SK-N-SH treated with all-trans-retinoic acid at 6 μM for 48 hours (cell line): ENCODE data around the gene FAM13B.
A peak's percentile ranks its signal among the peaks of the same experiment; 100 is the strongest.

Experiments
- ATAC-seq: fragments of 200-7000 bp; cut with Tn5 transposase; 3 replicates; pipeline ENCODE4 v1.9.1; 2020; ENCODE audit warnings: mild to moderate bottlenecking, moderate library complexity
- ARNTL ChIP-seq: fragments of 450-650 bp; formaldehyde crosslinking; IDR thresholded peaks from 2 replicates; pipeline ENCODE4 v1.5.0; 2020; ENCODE audit warnings: low read depth, mild to moderate bottlenecking, moderate library complexity, borderline replicate concordance
- BACH2 ChIP-seq: fragments of 250-450 bp; sonication (Bioruptor Pico); IDR thresholded peaks from 2 replicates; pipeline ENCODE4 v1.9.0; 2021; ENCODE audit warnings: mild to moderate bottlenecking, borderline replicate concordance
- CREB5 ChIP-seq: fragments of 250-450 bp; sonication (Bioruptor Pico); IDR thresholded peaks from 2 replicates; pipeline ENCODE4 v1.5.1; 2020; ENCODE audit warnings: low read depth, mild to moderate bottlenecking, moderate library complexity
- CSDC2 ChIP-seq: fragments of 250-450 bp; sonication (Bioruptor Pico); IDR thresholded peaks from 2 replicates; pipeline ENCODE4 v1.5.0; 2020; ENCODE audit warnings: mild to moderate bottlenecking, moderate library complexity
- ESRRG ChIP-seq: fragments of 250-450 bp; sonication (Bioruptor Pico); IDR thresholded peaks from 2 replicates; pipeline ENCODE4 v1.6.1; 2021; ENCODE audit warnings: mild to moderate bottlenecking
- GLIS3 ChIP-seq: fragments of 250-450 bp; sonication (Bioruptor Pico); IDR thresholded peaks from 2 replicates; pipeline ENCODE4 v1.5.0; 2020; ENCODE audit warnings: mild to moderate bottlenecking, moderate library complexity
- ISL1 ChIP-seq: fragments of 250-450 bp; sonication (Bioruptor Pico); IDR thresholded peaks from 2 replicates; pipeline ENCODE4 v2.1.2; 2022; ENCODE audit warnings: mild to moderate bottlenecking, moderate library complexity
- OSR1 ChIP-seq: fragments of 250-450 bp; sonication (Bioruptor Pico); IDR thresholded peaks from 2 replicates; pipeline ENCODE4 v1.8.0; 2022; ENCODE audit warnings: moderate library complexity, mild to moderate bottlenecking, inconsistent platforms
- PPARA ChIP-seq: fragments of 250-450 bp; sonication (Bioruptor Pico); IDR thresholded peaks from 2 replicates; pipeline ENCODE4 v1.5.0; 2020; ENCODE audit warnings: mild to moderate bottlenecking, borderline replicate concordance
- RARB ChIP-seq: fragments of 250-450 bp; sonication (Bioruptor Pico); IDR thresholded peaks from 2 replicates; pipeline ENCODE4 v1.8.0; 2021; ENCODE audit warnings: mild to moderate bottlenecking, moderate library complexity
- SNAI2 ChIP-seq: fragments of 250-450 bp; sonication (Bioruptor Pico); IDR thresholded peaks from 2 replicates; pipeline ENCODE4 v1.5.0; 2020; ENCODE audit warnings: mild to moderate bottlenecking, moderate library complexity
- TCF4 ChIP-seq: fragments of 250-450 bp; sonication (Bioruptor Pico); IDR thresholded peaks from 2 replicates; pipeline ENCODE4 v1.8.0; 2021; ENCODE audit warnings: mild to moderate bottlenecking, moderate library complexity, borderline replicate concordance
- TOX ChIP-seq: fragments of 250-450 bp; sonication (Bioruptor Pico); IDR thresholded peaks from 2 replicates; pipeline ENCODE4 v1.8.0; 2021; ENCODE audit warnings: mild to moderate bottlenecking, moderate library complexity, borderline replicate concordance
- TSHZ2 ChIP-seq: fragments of 250-450 bp; sonication (Bioruptor Pico); IDR thresholded peaks from 2 replicates; pipeline ENCODE4 v1.5.0; 2020; ENCODE audit warnings: mild to moderate bottlenecking, moderate library complexity
- ZC3H10 ChIP-seq: fragments of 250-450 bp; sonication (Bioruptor Pico); IDR thresholded peaks from 2 replicates; pipeline ENCODE4 v1.5.1; 2021; ENCODE audit warnings: mild to moderate bottlenecking, moderate library complexity
- ZFP3 ChIP-seq: fragments of 250-450 bp; sonication (Bioruptor Pico); IDR thresholded peaks from 2 replicates; pipeline ENCODE4 v1.5.0; 2020; ENCODE audit warnings: mild to moderate bottlenecking, moderate library complexity
- ZFP30 ChIP-seq: fragments of 450-650 bp; formaldehyde crosslinking; IDR thresholded peaks from 2 replicates; pipeline ENCODE4 v1.5.0; 2022; ENCODE audit warnings: mild to moderate bottlenecking, moderate library complexity
- ZNF565 ChIP-seq: fragments of 450-650 bp; formaldehyde crosslinking; conservative IDR thresholded peaks from 2 replicates; pipeline ENCODE4 v1.5.0; 2020; ENCODE audit warnings: low read depth, mild to moderate bottlenecking, moderate library complexity
- ZNF70 ChIP-seq: fragments of 450-650 bp; formaldehyde crosslinking; IDR thresholded peaks from 2 replicates; pipeline ENCODE4 v1.5.0; 2020; ENCODE audit warnings: mild to moderate bottlenecking, moderate library complexity
- ZNF8 ChIP-seq: fragments of 450-650 bp; formaldehyde crosslinking; IDR thresholded peaks from 2 replicates; pipeline ENCODE4 v1.5.0; 2020; ENCODE audit warnings: mild to moderate bottlenecking, moderate library complexity
- TF ChIP-seq, protein P1 (sequence below): fragments of 250-450 bp; sonication (Bioruptor Pico); IDR thresholded peaks from 2 replicates; pipeline ENCODE4 v1.8.0; 2021; ENCODE audit warnings: low read depth, mild to moderate bottlenecking, moderate library complexity, borderline replicate concordance
- TF ChIP-seq, protein P2 (sequence below): fragments of 250-450 bp; sonication (Bioruptor Pico); IDR thresholded peaks from 2 replicates; pipeline ENCODE4 v1.5.1; 2021; ENCODE audit warnings: mild to moderate bottlenecking, moderate library complexity
- TF ChIP-seq, protein P3 (sequence below): fragments of 250-450 bp; sonication (Bioruptor Pico); IDR thresholded peaks from 2 replicates; pipeline ENCODE4 v1.8.0; 2020; ENCODE audit warnings: mild to moderate bottlenecking, moderate library complexity, borderline replicate concordance

FAM13B gene

GRCh38 chr5:138032028-138032571, 779 bp downstream of the FAM13B start:
- peak; percentile 54 for ATAC-seq
- TF ChIP-seq TSHZ2 (CRISPR knock-in tag) (no peak), TCF4 (no peak), OSR1 (no peak), ZFP30 (CRISPR knock-in tag) (no peak), ZNF70 (CRISPR knock-in tag) (no peak), GLIS3 (CRISPR knock-in tag) (no peak), ARNTL (CRISPR knock-in tag) (no peak), ZNF8 (no peak), CSDC2 (CRISPR knock-in tag) (no peak), CREB5 (no peak), SNAI2 (no peak), ZNF565 (CRISPR knock-in tag) (no peak), BACH2 (no peak), TOX (CRISPR knock-in tag) (no peak), ZC3H10 (CRISPR knock-in tag) (no peak), ESRRG (CRISPR knock-in tag) (no peak), PPARA (CRISPR knock-in tag) (no peak)
- TF ChIP-seq, protein P1, sequence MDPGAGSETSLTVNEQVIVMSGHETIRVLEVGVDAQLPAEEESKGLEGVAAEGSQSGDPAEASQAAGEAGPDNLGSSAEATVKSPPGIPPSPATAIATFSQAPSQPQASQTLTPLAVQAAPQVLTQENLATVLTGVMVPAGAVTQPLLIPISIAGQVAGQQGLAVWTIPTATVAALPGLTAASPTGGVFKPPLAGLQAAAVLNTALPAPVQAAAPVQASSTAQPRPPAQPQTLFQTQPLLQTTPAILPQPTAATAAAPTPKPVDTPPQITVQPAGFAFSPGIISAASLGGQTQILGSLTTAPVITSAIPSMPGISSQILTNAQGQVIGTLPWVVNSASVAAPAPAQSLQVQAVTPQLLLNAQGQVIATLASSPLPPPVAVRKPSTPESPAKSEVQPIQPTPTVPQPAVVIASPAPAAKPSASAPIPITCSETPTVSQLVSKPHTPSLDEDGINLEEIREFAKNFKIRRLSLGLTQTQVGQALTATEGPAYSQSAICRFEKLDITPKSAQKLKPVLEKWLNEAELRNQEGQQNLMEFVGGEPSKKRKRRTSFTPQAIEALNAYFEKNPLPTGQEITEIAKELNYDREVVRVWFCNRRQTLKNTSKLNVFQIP (CRISPR knock-in tag): no peak
- TF ChIP-seq, protein P2, sequence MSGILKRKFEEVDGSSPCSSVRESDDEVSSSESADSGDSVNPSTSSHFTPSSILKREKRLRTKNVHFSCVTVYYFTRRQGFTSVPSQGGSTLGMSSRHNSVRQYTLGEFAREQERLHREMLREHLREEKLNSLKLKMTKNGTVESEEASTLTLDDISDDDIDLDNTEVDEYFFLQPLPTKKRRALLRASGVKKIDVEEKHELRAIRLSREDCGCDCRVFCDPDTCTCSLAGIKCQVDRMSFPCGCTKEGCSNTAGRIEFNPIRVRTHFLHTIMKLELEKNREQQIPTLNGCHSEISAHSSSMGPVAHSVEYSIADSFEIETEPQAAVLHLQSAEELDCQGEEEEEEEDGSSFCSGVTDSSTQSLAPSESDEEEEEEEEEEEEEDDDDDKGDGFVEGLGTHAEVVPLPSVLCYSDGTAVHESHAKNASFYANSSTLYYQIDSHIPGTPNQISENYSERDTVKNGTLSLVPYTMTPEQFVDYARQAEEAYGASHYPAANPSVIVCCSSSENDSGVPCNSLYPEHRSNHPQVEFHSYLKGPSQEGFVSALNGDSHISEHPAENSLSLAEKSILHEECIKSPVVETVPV (CRISPR knock-in tag): no peak

DNA sequence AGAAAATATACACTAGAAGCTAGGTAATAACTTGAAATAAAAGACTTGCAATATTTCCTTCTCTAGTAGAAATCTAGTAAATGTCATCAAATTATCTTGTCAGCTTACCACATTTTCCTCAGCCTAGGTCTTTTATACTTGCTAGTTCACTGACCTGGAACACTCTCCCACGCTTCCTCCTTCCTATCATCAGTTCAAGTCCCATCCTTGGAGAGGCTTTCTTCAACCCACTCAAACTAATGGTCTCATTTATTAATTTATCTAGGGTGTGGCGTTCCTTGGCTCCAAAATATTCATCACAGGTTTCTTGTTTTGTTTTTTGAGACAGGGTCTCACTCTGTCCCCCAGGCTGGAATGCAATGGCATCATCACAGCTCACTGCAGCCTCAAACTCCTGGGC, 2.9 kb downstream of the FAM13B start:
- no peak for ATAC-seq
- no peak for TF ChIP-seq CREB5
- no peak for TF ChIP-seq GLIS3 (CRISPR knock-in tag)
- TF ChIP-seq ARNTL (CRISPR knock-in tag): no peak
- TF ChIP-seq ESRRG (CRISPR knock-in tag): no peak
- TF ChIP-seq PPARA (CRISPR knock-in tag): no peak
- TF ChIP-seq SNAI2: no peak
- no peak for TF ChIP-seq TOX (CRISPR knock-in tag)
- no peak for TF ChIP-seq ZFP3 (CRISPR knock-in tag)
- TF ChIP-seq ISL1 (CRISPR knock-in tag): no peak
- TF ChIP-seq, protein P3, sequence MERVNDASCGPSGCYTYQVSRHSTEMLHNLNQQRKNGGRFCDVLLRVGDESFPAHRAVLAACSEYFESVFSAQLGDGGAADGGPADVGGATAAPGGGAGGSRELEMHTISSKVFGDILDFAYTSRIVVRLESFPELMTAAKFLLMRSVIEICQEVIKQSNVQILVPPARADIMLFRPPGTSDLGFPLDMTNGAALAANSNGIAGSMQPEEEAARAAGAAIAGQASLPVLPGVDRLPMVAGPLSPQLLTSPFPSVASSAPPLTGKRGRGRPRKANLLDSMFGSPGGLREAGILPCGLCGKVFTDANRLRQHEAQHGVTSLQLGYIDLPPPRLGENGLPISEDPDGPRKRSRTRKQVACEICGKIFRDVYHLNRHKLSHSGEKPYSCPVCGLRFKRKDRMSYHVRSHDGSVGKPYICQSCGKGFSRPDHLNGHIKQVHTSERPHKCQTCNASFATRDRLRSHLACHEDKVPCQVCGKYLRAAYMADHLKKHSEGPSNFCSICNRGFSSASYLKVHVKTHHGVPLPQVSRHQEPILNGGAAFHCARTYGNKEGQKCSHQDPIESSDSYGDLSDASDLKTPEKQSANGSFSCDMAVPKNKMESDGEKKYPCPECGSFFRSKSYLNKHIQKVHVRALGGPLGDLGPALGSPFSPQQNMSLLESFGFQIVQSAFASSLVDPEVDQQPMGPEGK (CRISPR knock-in tag): no peak
- no peak for TF ChIP-seq RARB (CRISPR knock-in tag)
- TF ChIP-seq, protein P1 (CRISPR knock-in tag): no peak
- TF ChIP-seq ZNF8: no peak
- no peak for TF ChIP-seq ZNF70 (CRISPR knock-in tag)
- no peak for TF ChIP-seq TCF4
- no peak for TF ChIP-seq ZNF565 (CRISPR knock-in tag)
- TF ChIP-seq, protein P2 (CRISPR knock-in tag): no peak
- no peak for TF ChIP-seq CSDC2 (CRISPR knock-in tag)
